GM18505 (cell line): ENCODE measurements around the gene BDH1.

ENCODE experiments used
- ATAC-seq: cut with Tn5 transposase; IDR thresholded peaks from one replicate; pipeline ENCODE4 v1.9.1; 2021; ENCODE audit not compliant: unreplicated experiment
- POLR2A ChIP-seq: IDR thresholded peaks from 4 replicates; pipeline ENCODE4 v1.6.1; 2011; ENCODE audit warnings: borderline replicate concordance; ENCODE audit not compliant: insufficient read depth, insufficient read length; ENCODE audit errors: extremely low read depth

BDH1 gene

GRCh38 chr3:197475514-197475913 is 80.3 kb downstream of the BDH1 start:
- ATAC-seq, result no peak
- no peak for TF ChIP-seq POLR2A

DNA sequence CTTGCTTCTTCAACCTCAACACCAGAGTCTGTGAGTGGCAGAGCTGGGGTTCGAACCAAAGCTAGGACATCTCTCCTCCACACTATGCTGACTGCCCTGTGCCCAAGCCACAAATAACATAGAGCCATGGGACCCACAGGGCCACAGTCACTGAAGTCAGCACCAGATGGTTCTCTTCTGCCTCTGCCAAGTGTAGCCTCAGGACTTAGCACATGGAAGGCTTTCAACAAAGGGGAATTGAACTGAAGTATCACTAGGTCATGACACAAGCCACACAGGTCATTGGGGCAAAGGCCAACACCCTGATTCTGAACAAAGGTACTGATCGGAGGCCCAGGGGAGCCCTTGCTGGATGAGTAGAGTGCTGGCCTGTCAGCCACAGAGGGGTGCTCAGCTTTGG is 83.6 kb downstream of the BDH1 start:
- no peak for TF ChIP-seq POLR2A
- ATAC-seq, result no peak

- no peak for TF ChIP-seq POLR2A
- ATAC-seq, result no peak
Measured at GRCh38 chr3:197471221-197472010, 84.4 kb downstream of the BDH1 start.

GRCh38 chr3:197468866-197469382 is 86.8 kb downstream of the BDH1 start:
- TF ChIP-seq POLR2A, result no peak
- ATAC-seq, result no peak

DNA sequence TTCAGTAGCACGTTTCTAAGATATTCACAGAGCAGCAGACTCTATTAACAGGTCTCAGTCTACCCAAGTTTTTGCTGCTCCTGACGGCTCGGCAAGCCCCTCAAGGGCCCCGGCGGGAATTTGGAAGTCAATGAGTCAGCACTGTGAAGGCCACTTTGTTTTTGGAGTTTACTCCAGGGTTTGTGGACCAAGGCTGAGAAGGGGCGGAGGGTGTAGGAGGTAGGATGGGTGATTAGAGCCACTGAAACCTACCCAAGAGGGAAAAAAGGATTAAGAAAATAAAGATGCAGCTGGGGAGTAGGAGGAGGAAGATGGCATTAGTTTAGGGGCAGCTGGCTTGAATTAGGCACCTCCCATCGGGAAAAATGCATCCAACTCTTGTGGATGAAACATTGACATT is 87.6 kb downstream of the BDH1 start:
- no peak for TF ChIP-seq POLR2A
- ATAC-seq, result no peak

DNA sequence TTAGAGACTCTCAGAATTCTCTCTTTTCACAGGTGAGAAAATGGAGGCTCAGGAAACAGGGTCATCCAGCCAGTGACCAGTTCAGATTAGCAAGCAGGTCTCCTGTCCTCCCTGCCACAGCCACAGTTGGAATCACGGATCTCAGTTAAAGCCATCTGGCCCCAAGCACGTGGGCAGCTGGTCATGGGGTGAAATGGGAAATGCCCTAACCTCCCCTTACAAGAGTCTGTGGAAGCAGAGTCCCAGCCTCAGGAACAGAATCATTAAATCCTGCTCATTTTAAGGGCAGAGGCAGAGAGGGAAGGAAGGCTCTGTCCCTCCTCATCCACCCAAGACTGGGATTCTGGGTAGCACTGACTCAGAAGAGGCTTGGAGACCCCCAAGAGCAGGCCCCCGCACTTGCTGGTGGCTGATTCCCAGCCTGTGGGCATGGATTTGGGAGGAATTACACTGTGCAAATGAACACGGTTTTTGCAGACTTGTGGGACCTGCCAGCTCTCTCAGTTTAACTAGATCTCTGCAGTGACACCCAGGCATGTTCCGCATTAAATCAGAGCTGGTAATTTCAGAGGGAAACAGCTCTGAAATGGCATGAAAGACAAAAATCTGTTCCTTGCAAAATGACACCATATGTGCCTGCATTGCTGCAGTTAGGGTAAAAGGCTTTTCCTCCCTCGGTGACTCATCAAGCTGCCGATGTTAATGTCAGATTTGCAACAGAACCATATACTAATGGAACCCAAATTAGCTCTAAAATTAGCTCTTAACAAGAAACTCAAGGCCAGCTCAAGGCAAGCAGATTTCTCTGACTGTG is 89.0 kb downstream of the BDH1 start:
- ATAC-seq, result no peak
- TF ChIP-seq POLR2A, result no peak

GRCh38 chr3:197465996-197466549 is 89.7 kb downstream of the BDH1 start:
- no peak for ATAC-seq
- no peak for TF ChIP-seq POLR2A

- no peak for ATAC-seq
- TF ChIP-seq POLR2A, result no peak
Measured at GRCh38 chr3:197465197-197465995, 90.4 kb downstream of the BDH1 start.

GRCh38 chr3:197464794-197465193 is 91.0 kb downstream of the BDH1 start:
- no peak for ATAC-seq
- no peak for TF ChIP-seq POLR2A

DNA sequence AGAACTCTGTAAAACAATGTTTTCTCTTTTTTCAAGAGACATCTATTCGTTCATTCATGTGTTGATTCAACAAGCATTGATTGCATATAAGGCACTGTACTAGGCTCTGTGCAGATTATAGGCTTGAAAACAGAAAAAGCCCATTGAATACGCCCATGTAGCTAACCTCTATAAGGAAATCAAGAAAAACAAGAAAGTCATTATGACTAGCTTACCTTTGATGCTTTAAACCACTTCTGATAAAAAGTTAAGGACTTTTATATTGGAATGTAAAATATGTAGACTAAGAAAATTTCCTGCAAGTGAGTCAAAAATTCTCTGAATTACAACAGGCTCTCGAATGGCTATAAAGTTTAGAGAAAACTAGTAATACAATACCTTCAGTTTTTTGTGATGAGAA is 92.5 kb downstream of the BDH1 start:
- no peak for ATAC-seq
- no peak for TF ChIP-seq POLR2A

DNA sequence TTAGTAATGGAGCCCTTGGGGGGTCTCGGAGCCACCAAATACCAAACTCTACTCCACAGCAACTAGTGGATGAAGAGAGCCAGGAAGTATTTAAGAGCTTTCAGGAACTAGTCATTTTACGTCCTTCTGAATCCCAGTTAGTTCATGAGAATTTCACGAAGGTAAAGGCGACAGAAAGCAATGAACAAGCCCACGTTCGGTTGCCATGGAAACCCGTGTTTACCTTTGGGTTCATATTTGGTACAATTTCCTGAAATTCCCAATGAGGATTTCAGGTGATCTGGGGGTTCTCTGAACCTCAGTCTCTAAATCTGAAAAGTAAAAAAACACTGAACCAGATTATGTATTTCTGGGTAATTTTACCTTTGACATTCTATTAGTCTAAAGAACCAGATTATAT is 93.0 kb downstream of the BDH1 start:
- TF ChIP-seq POLR2A, result no peak
- no peak for ATAC-seq

- TF ChIP-seq POLR2A, result no peak
- no peak for ATAC-seq
Measured at GRCh38 chr3:197460639-197461038, 95.1 kb downstream of the BDH1 start.

DNA sequence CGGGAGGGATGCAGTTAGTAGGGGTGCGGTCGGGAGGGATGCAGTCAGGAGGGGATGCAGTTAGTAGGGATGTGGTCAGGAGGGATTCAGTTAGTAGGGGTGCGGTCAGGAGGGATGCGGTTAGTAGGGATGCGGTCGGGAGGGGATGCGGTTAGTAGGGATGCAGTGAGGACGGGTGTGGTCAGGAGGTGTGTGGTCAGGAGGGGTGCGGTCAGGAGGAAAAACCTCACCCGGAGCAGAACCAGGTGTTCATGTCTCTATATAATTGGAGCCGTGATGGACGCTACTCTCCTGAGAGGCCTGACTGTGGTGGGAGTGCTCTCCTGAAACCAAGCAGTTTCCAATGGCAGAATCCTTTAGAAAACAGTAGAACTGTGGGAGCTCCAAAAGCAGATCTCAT is 95.8 kb downstream of the BDH1 start:
- no peak for TF ChIP-seq POLR2A
- no peak for ATAC-seq
